Retinal pigment epithelial cell (primary cell): ENCODE measurements around the gene AHRR.

ENCODE experiments used
- DNase-seq: peaks from one replicate; pipeline ENCODE4 v3.0.0-alpha.2; 2010; ENCODE audit warnings: low read depth
- H3K4me3 ChIP-seq: 2 replicates; pipeline ENCODE4 v1.5.1; 2011; ENCODE audit warnings: mild to moderate bottlenecking, low read length, control low read depth, moderate library complexity
- CTCF ChIP-seq: conservative IDR thresholded peaks from 2 replicates; pipeline ENCODE4 v1.5.1; 2011; ENCODE audit warnings: low read depth, low read length, control low read depth, inconsistent platforms

The AHRR gene

GRCh38 chr5:375336-375920 is 53.9 kb downstream of the AHRR start:
- no peak for DNase-seq
- no peak for TF ChIP-seq CTCF
- no peak overlapping the region for H3K4me3 ChIP-seq

GRCh38 chr5:375921-376798 is 54.6 kb downstream of the AHRR start:
- DNase-seq = no peak
- no peak for TF ChIP-seq CTCF
- H3K4me3 ChIP-seq = no peak overlapping the region

- H3K4me3 ChIP-seq = no peak overlapping the region
- no peak for TF ChIP-seq CTCF
- DNase-seq = no peak
Measured at GRCh38 chr5:376799-377325, 55.3 kb downstream of the AHRR start.

- TF ChIP-seq CTCF = no peak
- no peak for DNase-seq
- H3K4me3 ChIP-seq = no peak overlapping the region
Measured at GRCh38 chr5:377326-377981, 55.9 kb downstream of the AHRR start.

GRCh38 chr5:378301-378891 is 56.9 kb downstream of the AHRR start:
- H3K4me3 ChIP-seq = no peak overlapping the region
- no peak for TF ChIP-seq CTCF
- no peak for DNase-seq

GRCh38 chr5:378976-379742 is 57.6 kb downstream of the AHRR start:
- no peak for TF ChIP-seq CTCF
- DNase-seq = no peak
- H3K4me3 ChIP-seq = no peak overlapping the region
